ENCODE measurements around the gene ANGPTL7.

DNA sequence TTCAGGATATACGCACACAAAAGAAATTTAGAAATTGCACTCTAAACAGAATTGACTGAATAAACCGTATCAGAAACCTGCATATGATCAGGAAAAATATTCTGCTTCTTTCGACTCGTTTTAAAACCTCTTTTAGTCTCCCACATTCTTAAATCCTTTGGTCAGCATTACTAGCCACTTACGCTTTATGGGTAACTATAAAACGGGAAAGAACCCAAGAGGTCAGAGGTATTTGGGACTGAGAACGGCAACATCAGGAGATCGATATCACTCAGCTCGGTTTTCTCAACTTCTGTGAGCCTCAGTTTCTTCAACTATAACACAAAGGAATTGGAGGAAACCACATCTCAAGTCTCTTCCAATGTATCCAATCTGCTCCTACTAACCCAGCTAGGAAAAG is 36.4 kb upstream of the ANGPTL7 start:
- no peak for TF ChIP-seq IRF4 (IDR thresholded peaks at IDR 0.05; ENCODE audit: low read depth, low read length)
- TF ChIP-seq, protein P1, sequence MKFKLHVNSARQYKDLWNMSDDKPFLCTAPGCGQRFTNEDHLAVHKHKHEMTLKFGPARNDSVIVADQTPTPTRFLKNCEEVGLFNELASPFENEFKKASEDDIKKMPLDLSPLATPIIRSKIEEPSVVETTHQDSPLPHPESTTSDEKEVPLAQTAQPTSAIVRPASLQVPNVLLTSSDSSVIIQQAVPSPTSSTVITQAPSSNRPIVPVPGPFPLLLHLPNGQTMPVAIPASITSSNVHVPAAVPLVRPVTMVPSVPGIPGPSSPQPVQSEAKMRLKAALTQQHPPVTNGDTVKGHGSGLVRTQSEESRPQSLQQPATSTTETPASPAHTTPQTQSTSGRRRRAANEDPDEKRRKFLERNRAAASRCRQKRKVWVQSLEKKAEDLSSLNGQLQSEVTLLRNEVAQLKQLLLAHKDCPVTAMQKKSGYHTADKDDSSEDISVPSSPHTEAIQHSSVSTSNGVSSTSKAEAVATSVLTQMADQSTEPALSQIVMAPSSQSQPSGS (IDR thresholded peaks at IDR 0.05; ENCODE audit: low read length): no peak
- TF ChIP-seq ASH2L (IDR thresholded peaks at IDR 0.05; ENCODE audit: borderline replicate concordance, low read depth): no peak
- TF ChIP-seq SIX5 (IDR thresholded peaks at IDR 0.05; ENCODE audit: low read depth, low read length, severe bottlenecking): no peak
- TF ChIP-seq MEF2A (IDR thresholded peaks at IDR 0.05; ENCODE audit: insufficient read depth, low read depth, low read length): no peak

All from GM12878 (cell line).